C4-2B (cell line): ENCODE data around the gene CDK5.

Experiments used
- H3K27ac ChIP-seq: fragments of 450-650 bp; 2 replicates; pipeline ENCODE4 v1.5.1; 2017
- ZFX ChIP-seq: fragments of 450-650 bp; IDR thresholded peaks from 2 replicates; pipeline ENCODE4 v1.6.1; 2017
- TF ChIP-seq, protein P1 (sequence below): fragments of 450-650 bp; conservative IDR thresholded peaks from 2 replicates; pipeline ENCODE4 v1.5.1; 2017; ENCODE audit warnings: mild to moderate bottlenecking

The CDK5 gene

GRCh38 chr7:151032936-151033863 is 24.5 kb downstream of the CDK5 start:
- H3K27ac ChIP-seq = no peak overlapping the region
- no peak for TF ChIP-seq ZFX
- TF ChIP-seq, protein P1, sequence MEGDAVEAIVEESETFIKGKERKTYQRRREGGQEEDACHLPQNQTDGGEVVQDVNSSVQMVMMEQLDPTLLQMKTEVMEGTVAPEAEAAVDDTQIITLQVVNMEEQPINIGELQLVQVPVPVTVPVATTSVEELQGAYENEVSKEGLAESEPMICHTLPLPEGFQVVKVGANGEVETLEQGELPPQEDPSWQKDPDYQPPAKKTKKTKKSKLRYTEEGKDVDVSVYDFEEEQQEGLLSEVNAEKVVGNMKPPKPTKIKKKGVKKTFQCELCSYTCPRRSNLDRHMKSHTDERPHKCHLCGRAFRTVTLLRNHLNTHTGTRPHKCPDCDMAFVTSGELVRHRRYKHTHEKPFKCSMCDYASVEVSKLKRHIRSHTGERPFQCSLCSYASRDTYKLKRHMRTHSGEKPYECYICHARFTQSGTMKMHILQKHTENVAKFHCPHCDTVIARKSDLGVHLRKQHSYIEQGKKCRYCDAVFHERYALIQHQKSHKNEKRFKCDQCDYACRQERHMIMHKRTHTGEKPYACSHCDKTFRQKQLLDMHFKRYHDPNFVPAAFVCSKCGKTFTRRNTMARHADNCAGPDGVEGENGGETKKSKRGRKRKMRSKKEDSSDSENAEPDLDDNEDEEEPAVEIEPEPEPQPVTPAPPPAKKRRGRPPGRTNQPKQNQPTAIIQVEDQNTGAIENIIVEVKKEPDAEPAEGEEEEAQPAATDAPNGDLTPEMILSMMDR = no peak

GRCh38 chr7:151031011-151031410 is 26.7 kb downstream of the CDK5 start:
- TF ChIP-seq ZFX = no peak
- TF ChIP-seq, protein P1 = no peak
- H3K27ac ChIP-seq = no peak overlapping the region

DNA sequence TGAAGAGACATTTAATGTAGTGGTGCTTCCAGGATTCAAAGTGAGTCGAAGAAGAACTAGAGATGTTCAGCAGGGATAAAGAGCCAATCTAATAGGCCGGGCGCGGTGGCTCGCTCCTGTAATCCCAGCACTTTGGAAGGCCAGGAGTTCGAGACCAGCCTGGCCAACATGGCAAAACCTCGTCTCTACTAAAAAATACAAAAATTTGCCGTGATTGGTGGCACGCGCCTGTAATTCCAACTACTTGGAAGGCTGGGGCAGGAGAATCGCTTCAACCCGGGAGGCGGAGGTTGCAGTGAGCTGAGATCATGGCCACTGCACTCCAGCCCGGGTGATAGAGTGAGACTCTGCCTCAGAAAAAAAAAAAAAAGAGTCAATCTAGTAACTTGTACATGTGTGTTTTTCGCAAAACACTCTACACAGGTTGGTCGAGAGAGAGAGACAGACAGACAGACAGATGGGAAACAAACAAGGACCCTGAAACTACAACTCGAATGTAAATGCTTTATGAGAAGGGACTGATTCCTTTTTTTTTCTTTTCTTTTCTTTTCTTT is 28.7 kb downstream of the CDK5 start:
- TF ChIP-seq, protein P1 = no peak; the same call in 1 of the 2 replicates
- TF ChIP-seq ZFX = no peak
- H3K27ac ChIP-seq = peak overlapping the region; percentile 70

GRCh38 chr7:151028131-151028947 is 29.4 kb downstream of the CDK5 start, which contains the start of gene ABCB8:
ABCB8 (plus strand) TSS chr7:151028450; CDS start chr7:151028516, 66 bp downstream.
- TF ChIP-seq, protein P1 = no peak; the same call in 1 of the 2 replicates
- TF ChIP-seq ZFX = peak; percentile 88; the same call in 1 of the 2 replicates
- peak within 1 kb of the TSS; percentile 70 for H3K27ac ChIP-seq

- peak overlapping the region; percentile 70 for H3K27ac ChIP-seq
Measured at GRCh38 chr7:151027728-151028130, 30.0 kb downstream of the CDK5 start.

DNA sequence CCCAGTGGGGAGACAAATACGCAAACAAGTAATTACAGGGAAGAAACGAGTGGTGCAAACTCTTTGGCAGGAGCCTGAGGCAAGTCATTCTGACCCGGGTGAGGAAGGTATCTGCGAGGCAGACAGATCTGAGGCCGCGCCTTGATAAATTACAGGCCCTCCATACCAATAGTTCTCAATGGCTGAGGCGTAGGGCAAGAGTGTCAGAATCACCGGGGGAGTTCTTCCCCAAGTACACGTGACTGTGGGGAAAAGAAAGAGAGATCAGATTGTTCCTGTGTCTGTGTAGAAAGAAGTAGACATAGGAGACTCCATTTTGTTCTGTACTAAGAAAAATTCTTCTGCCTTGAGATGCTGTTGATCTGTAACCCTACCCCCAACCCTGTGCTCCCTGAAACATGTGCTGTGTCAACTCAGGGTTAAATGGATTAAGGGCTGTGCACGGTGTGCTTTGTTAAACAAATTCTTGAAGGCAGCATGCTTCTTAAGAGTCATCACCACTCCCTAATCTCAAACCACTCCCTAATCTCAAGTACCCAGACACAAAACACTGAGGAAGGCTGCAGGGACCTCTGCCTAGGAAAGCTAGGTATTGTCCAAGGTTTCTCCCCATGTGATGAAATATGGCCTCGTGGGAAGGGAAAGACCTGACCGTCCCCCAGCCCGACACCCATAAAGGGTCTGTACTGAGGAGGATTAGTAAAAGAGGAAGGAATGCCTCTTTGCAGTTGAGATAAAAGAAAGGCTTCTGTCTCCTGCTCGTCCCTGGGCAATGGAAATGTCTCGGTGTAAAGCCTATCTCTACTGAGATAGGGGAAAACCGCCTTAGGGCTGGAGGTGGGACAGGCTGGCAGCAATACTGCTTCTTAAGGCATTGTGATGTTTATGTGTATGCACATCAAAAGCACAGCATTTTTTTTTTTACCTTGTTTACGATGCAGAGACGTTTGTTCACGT is 30.6 kb downstream of the CDK5 start:
- peak overlapping the region; percentile 70 for H3K27ac ChIP-seq

GRCh38 chr7:151025924-151026671 is 31.6 kb downstream of the CDK5 start:
- TF ChIP-seq, protein P1 = no peak
- TF ChIP-seq ZFX = no peak
- H3K27ac ChIP-seq = no peak overlapping the region
